Stimulated activated effector memory CD8-positive, alpha-beta T cell treated with anti-CD3 and anti-CD28 coated beads, Interleukin-12 subunit alpha, Interleukin-12 subunit beta, amount 100 ng/mL, for 72 hours (primary cell): Measurements from ENCODE around the gene DNAH2.

Experiments
- ATAC-seq: fragments of 150-1000 bp; cut with Tn5 transposase; 2 replicates; pipeline ENCODE4 v1.10.0; 2021
- DNase-seq, 2 donors: peaks; one replicate each; pipeline ENCODE4 v3.0.0; 2021 to 2022; ENCODE audit warnings: low spot score in 2 of 2
- H3K27ac Mint-ChIP-seq: one replicate; pipeline ENCODE4 v1.8.0; 2022; ENCODE audit warnings: mild to moderate bottlenecking, mixed read lengths
- H3K36me3 Mint-ChIP-seq: one replicate; pipeline ENCODE4 v1.8.0; 2022; ENCODE audit warnings: mild to moderate bottlenecking, mixed read lengths
- H3K4me1 Mint-ChIP-seq: one replicate; pipeline ENCODE4 v1.8.0; 2022; ENCODE audit warnings: mixed read lengths
- H3K4me3 Mint-ChIP-seq: one replicate; pipeline ENCODE4 v1.8.0; 2022; ENCODE audit warnings: mild to moderate bottlenecking, mixed read lengths
- H3K9me3 Mint-ChIP-seq: one replicate; pipeline ENCODE4 v1.8.0; 2022; ENCODE audit warnings: mixed read lengths

The DNAH2 gene

GRCh38 chr17:7695586-7695985, 22.0 kb upstream of the DNAH2 start:
- peaks cover 5% of the 10 kb centered on the region for H3K4me1 Mint-ChIP-seq
- no peaks in the 10 kb centered on the region for H3K9me3 Mint-ChIP-seq
- DNase-seq = no peak
- no peak for ATAC-seq
- H3K36me3 Mint-ChIP-seq = peaks cover 84% of the 10 kb centered on the region
- no peak overlapping the region for H3K27ac Mint-ChIP-seq
- no peak overlapping the region for H3K4me3 Mint-ChIP-seq

GRCh38 chr17:7697828-7698588, 19.5 kb upstream of the DNAH2 start:
- Mint-ChIP-seq H3K4me1 (peaks cover 6% of the 10 kb centered on the region), H3K36me3 (peaks cover 79% of the 10 kb centered on the region), H3K9me3 (no peaks in the 10 kb centered on the region), H3K27ac (no peak overlapping the region), H3K4me3 (no peak overlapping the region)
- DNase-seq = no peak
- no peak for ATAC-seq

- no peaks in the 10 kb centered on the region for H3K9me3 Mint-ChIP-seq
- DNase-seq (no peak), ATAC-seq (no peak)
- H3K27ac Mint-ChIP-seq = no peak overlapping the region
- no peak overlapping the region for H3K4me3 Mint-ChIP-seq
- H3K4me1 Mint-ChIP-seq = peaks cover 26% of the 10 kb centered on the region
- H3K36me3 Mint-ChIP-seq = peaks cover 55% of the 10 kb centered on the region
Measured at GRCh38 chr17:7700510-7700909, 17.0 kb upstream of the DNAH2 start.

- Mint-ChIP-seq H3K9me3 (no peaks in the 10 kb centered on the region), H3K36me3 (peaks cover 51% of the 10 kb centered on the region), H3K4me3 (no peak overlapping the region), H3K27ac (no peak overlapping the region), H3K4me1 (peaks cover 32% of the 10 kb centered on the region)
- DNase-seq (no peak), ATAC-seq (no peak)
Measured at GRCh38 chr17:7701681-7702080, 15.9 kb upstream of the DNAH2 start.

GRCh38 chr17:7702776-7703175, 14.8 kb upstream of the DNAH2 start:
- Mint-ChIP-seq H3K9me3 (no peaks in the 10 kb centered on the region), H3K36me3 (peaks cover 40% of the 10 kb centered on the region), H3K4me3 (no peak overlapping the region), H3K4me1 (peaks cover 31% of the 10 kb centered on the region), H3K27ac (no peak overlapping the region)
- ATAC-seq = no peak
- DNase-seq = no peak

- peak; percentile 46 for ATAC-seq
- DNase-seq = no peak
- peaks cover 33% of the 10 kb centered on the region for H3K36me3 Mint-ChIP-seq
- peak overlapping the region; percentile 66 for H3K4me3 Mint-ChIP-seq
- peaks cover 31% of the 10 kb centered on the region for H3K4me1 Mint-ChIP-seq
- no peaks in the 10 kb centered on the region for H3K9me3 Mint-ChIP-seq
- peak overlapping the region; percentile 56 for H3K27ac Mint-ChIP-seq
Measured at GRCh38 chr17:7703584-7704479, 13.7 kb upstream of the DNAH2 start.

- peak within 1 kb of the TSS; percentile 66 for H3K4me3 Mint-ChIP-seq
- no peaks in the 10 kb centered on the region for H3K9me3 Mint-ChIP-seq
- peak within 1 kb of the TSS; percentile 56 for H3K27ac Mint-ChIP-seq
- peaks cover 33% of the 10 kb centered on the region for H3K36me3 Mint-ChIP-seq
- peak; percentile 9 for ATAC-seq
- no peak for DNase-seq
- H3K4me1 Mint-ChIP-seq = peaks cover 31% of the 10 kb centered on the region
Measured at GRCh38 chr17:7704601-7705268, 12.8 kb upstream of the DNAH2 start, which contains the start of gene EFNB3. Gene EFNB3, plus strand, starts transcription at chr17:7705202. Its CDS starts 397 bp downstream, at chr17:7705599.

- Mint-ChIP-seq H3K36me3 (peaks cover 25% of the 10 kb centered on the region), H3K4me1 (peaks cover 38% of the 10 kb centered on the region), H3K9me3 (no peaks in the 10 kb centered on the region), H3K4me3 (peak overlapping the region; percentile 23), H3K27ac (no peak overlapping the region)
- no peak for DNase-seq
- ATAC-seq = peak; percentile 4
Measured at GRCh38 chr17:7705269-7706255, 12.0 kb upstream of the DNAH2 start.

- DNase-seq = no peak
- Mint-ChIP-seq H3K27ac (no peak overlapping the region), H3K9me3 (no peaks in the 10 kb centered on the region), H3K4me1 (peaks cover 43% of the 10 kb centered on the region), H3K36me3 (peaks cover 12% of the 10 kb centered on the region), H3K4me3 (peak overlapping the region; percentile 23)
- no peak for ATAC-seq
Measured at GRCh38 chr17:7706631-7707354, 10.8 kb upstream of the DNAH2 start.

- Mint-ChIP-seq H3K9me3 (no peaks in the 10 kb centered on the region), H3K36me3 (peaks cover 6% of the 10 kb centered on the region), H3K4me3 (no peak overlapping the region), H3K27ac (no peak overlapping the region), H3K4me1 (peaks cover 43% of the 10 kb centered on the region)
- ATAC-seq (no peak), DNase-seq (no peak)
Measured at GRCh38 chr17:7707446-7707845, 10.1 kb upstream of the DNAH2 start.

- peak overlapping the region; percentile 21 for H3K27ac Mint-ChIP-seq
- no peaks in the 10 kb centered on the region for H3K9me3 Mint-ChIP-seq
- H3K4me3 Mint-ChIP-seq = no peak overlapping the region
- DNase-seq (no peak), ATAC-seq (no peak)
- H3K4me1 Mint-ChIP-seq = peaks cover 42% of the 10 kb centered on the region
- peaks cover 5% of the 10 kb centered on the region for H3K36me3 Mint-ChIP-seq
Measured at GRCh38 chr17:7707858-7708750, 9.4 kb upstream of the DNAH2 start.

GRCh38 chr17:7709031-7709430, 8.5 kb upstream of the DNAH2 start:
- H3K27ac Mint-ChIP-seq = no peak overlapping the region
- no peaks in the 10 kb centered on the region for H3K9me3 Mint-ChIP-seq
- ATAC-seq (no peak), DNase-seq (no peak)
- H3K36me3 Mint-ChIP-seq = peaks cover 5% of the 10 kb centered on the region
- H3K4me1 Mint-ChIP-seq = peaks cover 33% of the 10 kb centered on the region
- H3K4me3 Mint-ChIP-seq = no peak overlapping the region

- ATAC-seq = no peak
- Mint-ChIP-seq H3K4me1 (peaks cover 23% of the 10 kb centered on the region), H3K36me3 (peaks cover 5% of the 10 kb centered on the region), H3K9me3 (no peaks in the 10 kb centered on the region), H3K4me3 (no peak overlapping the region), H3K27ac (no peak overlapping the region)
- DNase-seq = no peak
Measured at GRCh38 chr17:7710301-7710700, 7.2 kb upstream of the DNAH2 start.
